Mammary epithelial cell (primary cell): Measurements from ENCODE around the gene WTIP.
"Not testable (repeated sequence)": the region's sequence is repeated elsewhere in the genome, so short reads cannot be mapped to it uniquely, and the experiment has no call there.

ENCODE experiments used
- CTCF ChIP-seq, 2 donors: IDR thresholded peaks in 1 of 2; conservative IDR thresholded peaks in 1 of 2; 2 replicates each; pipeline ENCODE4 v1.5.1; 2011 to 2012; ENCODE audit warnings: inconsistent platforms in 2 of 2, low read length in 2 of 2, mild to moderate bottlenecking in 2 of 2, control low read depth in 1 of 2, low read depth in 1 of 2; ENCODE audit not compliant: insufficient read depth in 1 of 2; ENCODE audit errors: extremely low read depth in 1 of 2
- EZH2 ChIP-seq: IDR thresholded peaks from 2 replicates; pipeline ENCODE4 v1.6.1; 2012; ENCODE audit warnings: low read length, inconsistent platforms, borderline replicate concordance

- TF ChIP-seq CTCF (conservative IDR thresholded peaks at IDR 0.05 in 1 of 2, IDR thresholded peaks at IDR 0.05 in 1 of 2; ENCODE audit: extremely low read depth in 1 of 2, insufficient read depth in 1 of 2, low read depth in 1 of 2, low read length in 2 of 2); EZH2: not testable (repeated sequence)
Measured at GRCh38 chr19:34455783-34456480, 25.6 kb upstream of the WTIP start.
